Epithelial cell of proximal tubule (primary cell): ENCODE results near the gene THRB. TPM values are rescaled to one million over a fixed set of nuclear protein-coding genes. Genes with fewer than 3 reads are reported as not detected.

Source experiments
- DNase-seq: peaks from one replicate; pipeline ENCODE4 v3.0.0-alpha.2; 2011; ENCODE audit warnings: low read depth
- H3K4me3 ChIP-seq: 2 replicates; pipeline ENCODE4 v1.5.1; 2011; ENCODE audit warnings: low read depth, mild to moderate bottlenecking, low read length
- CTCF ChIP-seq: conservative IDR thresholded peaks from 2 replicates; pipeline ENCODE4 v1.5.1; 2012; ENCODE audit warnings: low read depth, mild to moderate bottlenecking, low read length
- total RNA-seq: library from RNA; depleted of rRNA; stranded (reverse); fragments of >200 nt; gene quantifications from 2 replicates; pipeline ENCODE4 v1.2.3, GENCODE V29; 2015

The THRB gene
- total RNA-seq, 1 donor from 2014 or later = 2.1 TPM

DNA sequence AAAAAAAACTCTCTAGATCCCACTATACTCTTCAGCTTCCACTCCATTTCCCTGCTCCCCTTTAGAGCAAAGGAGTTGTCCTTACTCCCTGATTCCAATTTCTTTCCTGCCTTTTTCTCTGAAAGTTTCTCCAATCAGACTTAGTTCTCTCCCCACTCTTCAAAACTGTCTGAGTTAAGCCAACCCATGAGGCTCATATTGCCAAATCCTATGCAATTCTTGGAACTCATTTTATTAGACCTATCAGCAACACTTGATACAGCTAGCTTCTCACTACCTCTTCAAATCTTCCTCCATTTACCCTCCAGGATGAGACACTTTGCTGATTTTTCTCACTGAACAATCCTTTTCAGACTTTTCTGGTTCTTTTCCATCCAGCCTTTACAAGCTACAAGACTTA is 233.1 kb downstream of the THRB start:
- no peak for TF ChIP-seq CTCF
- no peak overlapping the region for H3K4me3 ChIP-seq
- DNase-seq = no peak

- TF ChIP-seq CTCF = no peak
- no peak for DNase-seq
Measured at GRCh38 chr3:24259901-24260512, 234.6 kb downstream of the THRB start.

DNA sequence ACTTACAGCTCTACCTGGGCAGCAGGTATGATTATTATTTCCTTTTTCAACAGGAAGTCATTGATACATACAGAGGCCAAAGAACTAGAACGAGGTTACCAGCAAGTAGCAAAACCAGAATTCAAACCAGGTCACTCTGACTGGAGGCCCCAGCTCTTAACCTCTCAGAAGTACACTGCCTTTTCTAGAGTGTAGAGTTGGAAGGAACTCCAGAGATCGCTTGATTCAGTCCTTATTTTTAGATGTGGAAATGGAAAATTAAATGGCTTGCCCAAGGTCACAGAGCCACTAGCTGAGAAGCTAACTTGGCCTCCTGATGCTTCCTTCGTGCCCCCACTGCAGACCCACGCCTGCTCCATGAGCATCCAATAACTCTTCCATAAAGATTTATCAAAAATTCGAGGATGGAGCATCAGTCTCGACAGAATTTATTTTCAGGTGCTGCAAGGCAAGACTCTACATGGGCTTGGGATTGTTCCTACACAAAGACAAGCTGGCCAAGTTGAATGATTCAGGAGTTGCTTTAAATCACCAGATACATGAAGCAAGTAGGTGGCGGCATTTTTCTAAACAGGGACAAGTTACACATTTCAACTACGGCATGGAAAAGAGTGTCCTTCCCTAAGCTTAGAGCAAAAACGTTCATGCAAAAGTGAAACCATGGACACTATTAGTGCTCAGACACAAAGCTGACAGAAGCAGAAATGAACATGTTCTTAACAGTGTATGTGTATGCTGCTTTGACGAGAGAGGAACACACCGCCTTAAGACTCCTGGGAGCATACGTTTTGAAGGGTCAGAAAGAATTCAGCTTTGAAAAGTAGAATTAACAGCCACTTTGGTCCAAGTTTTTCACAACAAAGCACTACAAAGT is 235.7 kb downstream of the THRB start:
- no peak for TF ChIP-seq CTCF
- H3K4me3 ChIP-seq = no peak overlapping the region
- no peak for DNase-seq

More at GRCh38 chr3:24259901-24260512, 234.6 kb downstream of the THRB start:
- no peak overlapping the region for H3K4me3 ChIP-seq

DNA sequence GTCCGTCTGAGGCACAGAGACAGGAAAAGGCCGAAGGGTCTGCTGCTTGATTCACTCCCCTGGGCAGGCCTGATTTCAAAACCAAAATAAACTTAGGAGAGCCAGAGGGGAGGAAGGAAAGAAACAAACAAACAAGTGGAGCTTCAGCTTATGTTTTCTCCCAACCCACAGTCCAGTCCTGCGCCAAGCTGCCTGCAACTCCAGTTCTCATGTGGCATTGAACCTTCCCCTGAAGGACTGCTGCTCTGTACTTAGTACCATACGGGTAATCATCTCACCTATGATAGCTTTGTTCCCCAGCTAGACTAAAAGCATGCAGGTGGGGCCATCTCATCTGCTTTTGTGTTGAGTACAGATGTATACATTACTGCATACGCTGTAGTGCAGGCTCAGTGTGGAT is 236.4 kb downstream of the THRB start:
- no peak for DNase-seq
- no peak overlapping the region for H3K4me3 ChIP-seq
- no peak for TF ChIP-seq CTCF

DNA sequence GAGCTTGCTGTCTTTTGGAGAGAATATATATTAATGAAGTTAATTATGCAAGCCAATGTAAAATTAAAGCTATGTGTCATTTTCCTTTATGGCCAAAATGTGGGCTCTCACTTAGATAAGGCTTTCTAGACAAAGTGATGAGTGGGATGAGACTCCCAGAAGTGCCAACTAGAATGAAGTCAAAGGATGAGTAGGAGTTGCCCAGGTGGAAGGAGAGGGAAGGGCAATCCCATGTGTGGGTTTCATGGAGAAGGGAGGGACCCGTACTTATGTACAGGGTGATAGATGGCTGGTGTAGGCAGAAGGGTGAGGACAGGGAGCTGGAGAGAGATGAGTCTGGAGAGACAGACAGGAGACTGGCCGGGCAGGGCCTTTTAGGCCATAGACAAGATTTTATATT is 239.2 kb downstream of the THRB start:
- TF ChIP-seq CTCF = no peak
- DNase-seq = no peak
- no peak overlapping the region for H3K4me3 ChIP-seq

GRCh38 chr3:24254649-24255048 is 240.0 kb downstream of the THRB start:
- no peak for DNase-seq
- H3K4me3 ChIP-seq = no peak overlapping the region
- TF ChIP-seq CTCF = no peak

GRCh38 chr3:24253336-24253735 is 241.3 kb downstream of the THRB start:
- no peak overlapping the region for H3K4me3 ChIP-seq
- no peak for DNase-seq
- TF ChIP-seq CTCF = no peak
